B cell (primary cell): Measurements from ENCODE around the gene RNF212B.

Experiments
- CTCF ChIP-seq: fragments of 200-600 bp; IDR thresholded peaks from one replicate; pipeline ENCODE4 v1.8.0; 2022; ENCODE audit warnings: antibody characterized with exemption, mild to moderate bottlenecking
- EZH2 ChIP-seq: IDR thresholded peaks from 2 replicates; pipeline ENCODE4 v1.6.1; 2012; ENCODE audit warnings: borderline replicate concordance, low read depth, mild to moderate bottlenecking, moderate library complexity, low read length; ENCODE audit not compliant: insufficient read depth, poor library complexity, severe bottlenecking

DNA sequence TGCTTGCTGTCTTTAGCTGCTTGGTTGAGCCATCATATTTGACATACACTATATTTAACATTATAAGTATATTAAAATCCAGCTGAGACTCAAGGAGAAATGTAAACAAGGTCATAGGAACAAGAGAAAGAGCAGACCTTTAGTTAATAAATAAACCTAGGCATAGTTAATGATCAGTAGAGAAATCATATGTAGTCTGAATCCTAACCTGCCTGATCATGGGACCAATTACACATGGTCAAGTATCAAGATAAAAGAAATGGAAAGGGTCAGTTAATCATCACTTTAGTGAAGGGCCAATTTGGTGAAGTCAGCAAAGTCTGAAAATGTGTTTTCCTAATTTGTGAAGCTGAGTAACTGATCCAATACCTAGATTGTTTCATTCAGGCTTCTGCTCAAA is 7.5 kb downstream of the RNF212B start:
- TF ChIP-seq CTCF (no peak), EZH2 (no peak)
